AG10803 (cell line): ENCODE data around the gene OTUD7B.
A peak's percentile ranks its signal among the peaks of the same experiment; 100 is the strongest.

ENCODE experiments used
- DNase-seq: peaks from one replicate; pipeline ENCODE4 v3.0.0; 2010; ENCODE audit warnings: low read depth
- H3K4me3 ChIP-seq: 2 replicates; pipeline ENCODE4 v1.5.1; 2011; ENCODE audit warnings: mild to moderate bottlenecking, low read length, control low read depth
- CTCF ChIP-seq: conservative IDR thresholded peaks from 2 replicates; pipeline ENCODE4 v1.5.1; 2011; ENCODE audit warnings: mild to moderate bottlenecking, low read length, control low read depth, inconsistent platforms

OTUD7B gene

GRCh38 chr1:149937759-149938158 lies 72.8 kb downstream of the OTUD7B start:
- no peak for DNase-seq
- no peak overlapping the region for H3K4me3 ChIP-seq
- no peak for TF ChIP-seq CTCF

- DNase-seq, result peak; percentile 39
- H3K4me3 ChIP-seq, result peak overlapping the region; percentile 90
- peak; percentile 33 for TF ChIP-seq CTCF
Measured at GRCh38 chr1:149936992-149937705, 73.4 kb downstream of the OTUD7B start.

GRCh38 chr1:149936170-149936991 lies 74.1 kb downstream of the OTUD7B start, which contains the start of gene MTMR11:
Gene MTMR11, minus strand, starts transcription at chr1:149936879. Its CDS starts 232 bp downstream, at chr1:149936647.
- DNase-seq, result no peak
- H3K4me3 ChIP-seq, result peak within 1 kb of the TSS; percentile 90
- TF ChIP-seq CTCF, result no peak

GRCh38 chr1:149934356-149934755 lies 76.2 kb downstream of the OTUD7B start:
- no peak overlapping the region for H3K4me3 ChIP-seq
- no peak for TF ChIP-seq CTCF
- no peak for DNase-seq

- TF ChIP-seq CTCF, result no peak
- no peak overlapping the region for H3K4me3 ChIP-seq
- DNase-seq, result no peak
Measured at GRCh38 chr1:149933208-149933607, 77.3 kb downstream of the OTUD7B start.

- no peak overlapping the region for H3K4me3 ChIP-seq
- TF ChIP-seq CTCF, result no peak
- DNase-seq, result no peak
Measured at GRCh38 chr1:149932474-149932873, 78.1 kb downstream of the OTUD7B start.
